ENCODE data around the gene SERPINA1.

The SERPINA1 gene

DNA sequence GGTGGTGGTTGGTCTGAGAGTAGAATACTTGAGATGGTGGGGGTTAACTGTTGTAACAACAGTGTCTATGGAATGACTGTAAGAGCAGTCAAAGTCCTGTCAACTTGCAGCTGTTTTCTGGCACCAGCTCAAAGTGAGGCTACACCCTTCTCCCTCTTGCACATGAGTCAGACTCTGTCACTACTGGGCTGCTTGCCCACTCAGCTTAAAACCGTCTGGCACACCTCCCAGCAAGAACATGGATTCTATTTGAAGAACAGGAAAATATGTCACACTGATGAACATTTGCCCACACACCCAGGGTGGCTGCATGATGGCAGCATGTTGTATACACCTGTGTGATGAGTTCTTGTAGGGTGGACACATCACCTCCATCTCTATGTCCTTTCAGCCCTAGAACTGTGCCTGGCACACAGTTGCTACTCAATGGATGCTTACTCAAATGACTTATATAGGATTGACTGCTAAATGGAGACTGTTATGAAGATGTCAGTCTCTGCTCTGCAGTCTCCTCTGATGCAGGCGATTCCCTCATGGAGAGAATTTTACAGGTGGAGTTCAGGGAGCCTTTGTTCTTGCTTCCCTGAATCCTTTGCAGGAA lies 46.0 kb downstream of the SERPINA1 start:
- TF ChIP-seq CTCF (IDR thresholded peaks at IDR 0.05; ENCODE audit: control insufficient read depth, insufficient read depth, low read depth, low read length, missing control alignments), result no peak
- no peak overlapping the region for H3K4me3 ChIP-seq (ENCODE audit: control insufficient read depth, low read depth, low read length)
- DNase-seq (ENCODE audit: low read depth), result peak; percentile 99

DNA sequence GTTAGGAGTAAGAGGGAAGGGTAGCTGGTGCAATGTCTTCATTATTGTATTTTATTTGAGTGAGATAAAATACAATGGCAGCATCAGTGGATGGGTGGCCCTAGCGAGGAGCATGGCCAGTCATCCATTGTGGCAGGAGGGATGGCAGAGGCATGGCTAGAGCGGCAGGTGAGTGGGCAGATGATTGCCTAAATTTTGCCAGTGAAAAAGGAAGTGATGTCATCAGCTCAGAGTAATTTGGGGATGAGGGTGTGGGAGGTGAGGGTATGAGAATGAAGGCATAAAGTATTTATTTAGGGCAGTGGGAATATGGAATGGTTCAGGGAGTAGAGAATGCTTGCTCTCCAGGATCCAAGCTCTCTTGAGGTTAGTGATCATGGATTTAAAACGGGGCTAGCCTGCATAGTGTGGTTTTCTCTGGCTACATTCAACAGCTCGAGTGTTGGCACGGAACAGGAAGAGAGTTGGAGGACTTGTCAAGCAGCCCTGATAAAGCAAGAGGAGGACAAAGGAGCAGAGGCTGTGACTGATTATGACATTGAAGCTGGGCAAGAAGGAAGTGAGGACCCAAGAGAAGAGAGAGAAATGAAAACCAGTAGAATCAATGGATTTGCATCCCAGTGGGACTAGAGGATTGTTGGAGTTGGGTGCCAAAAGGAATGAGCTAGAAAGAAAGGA lies 46.6 kb downstream of the SERPINA1 start:
- no peak for DNase-seq (ENCODE audit: low read depth)
- H3K4me3 ChIP-seq (ENCODE audit: control insufficient read depth, low read depth, low read length), result no peak overlapping the region
- TF ChIP-seq CTCF (IDR thresholded peaks at IDR 0.05; ENCODE audit: control insufficient read depth, insufficient read depth, low read depth, low read length, missing control alignments), result no peak

DNA sequence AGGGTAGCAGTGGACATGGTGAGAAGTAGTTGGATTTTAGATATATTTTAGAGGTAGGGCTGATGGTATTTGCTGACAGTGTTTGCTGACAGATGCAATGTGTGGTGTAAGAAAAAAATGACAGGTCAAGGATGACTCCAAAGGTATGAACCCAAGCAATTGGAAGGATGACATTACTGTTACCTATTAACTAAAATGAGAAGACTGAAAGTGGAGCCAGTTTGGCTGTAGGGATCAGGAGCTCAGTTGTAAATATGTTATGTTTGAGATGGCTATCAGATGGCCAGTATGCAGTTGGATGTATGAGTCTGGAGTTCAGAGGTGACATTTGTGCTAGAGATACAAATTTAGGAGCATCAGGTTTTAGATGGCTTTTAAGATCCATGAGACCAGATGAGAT lies 47.9 kb downstream of the SERPINA1 start:
- no peak for TF ChIP-seq CTCF (IDR thresholded peaks at IDR 0.05; ENCODE audit: control insufficient read depth, insufficient read depth, low read depth, low read length, missing control alignments)
- DNase-seq (ENCODE audit: low read depth), result no peak
- H3K4me3 ChIP-seq (ENCODE audit: control insufficient read depth, low read depth, low read length), result no peak overlapping the region

- H3K4me3 ChIP-seq (ENCODE audit: control insufficient read depth, low read depth, low read length), result no peak overlapping the region
- no peak for TF ChIP-seq CTCF (IDR thresholded peaks at IDR 0.05; ENCODE audit: control insufficient read depth, insufficient read depth, low read depth, low read length, missing control alignments)
- no peak for DNase-seq (ENCODE audit: low read depth)
These were observed 50.4 kb downstream of the SERPINA1 start for GRCh38 chr14:94338023-94338422.

DNA sequence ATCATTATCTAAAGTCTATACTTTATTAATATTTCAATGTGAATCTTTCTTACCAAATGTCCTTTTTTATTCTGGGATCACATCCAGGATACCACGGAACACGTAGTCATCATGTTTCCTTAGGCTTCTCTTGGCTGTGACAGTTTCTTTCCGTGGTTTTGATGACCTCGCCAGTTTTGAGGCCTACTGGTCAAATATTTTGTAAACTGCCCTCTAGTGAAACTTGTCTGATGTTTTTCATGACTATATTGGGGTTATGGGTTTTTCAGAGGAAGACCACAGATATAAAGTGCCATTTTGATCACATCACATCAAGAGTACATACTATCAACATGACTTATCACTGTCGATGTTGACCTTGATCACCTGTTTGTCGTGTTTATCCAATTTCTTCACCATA lies 51.1 kb downstream of the SERPINA1 start:
- H3K4me3 ChIP-seq (ENCODE audit: control insufficient read depth, low read depth, low read length), result no peak overlapping the region
- no peak for DNase-seq (ENCODE audit: low read depth)
- no peak for TF ChIP-seq CTCF (IDR thresholded peaks at IDR 0.05; ENCODE audit: control insufficient read depth, insufficient read depth, low read depth, low read length, missing control alignments)

DNA sequence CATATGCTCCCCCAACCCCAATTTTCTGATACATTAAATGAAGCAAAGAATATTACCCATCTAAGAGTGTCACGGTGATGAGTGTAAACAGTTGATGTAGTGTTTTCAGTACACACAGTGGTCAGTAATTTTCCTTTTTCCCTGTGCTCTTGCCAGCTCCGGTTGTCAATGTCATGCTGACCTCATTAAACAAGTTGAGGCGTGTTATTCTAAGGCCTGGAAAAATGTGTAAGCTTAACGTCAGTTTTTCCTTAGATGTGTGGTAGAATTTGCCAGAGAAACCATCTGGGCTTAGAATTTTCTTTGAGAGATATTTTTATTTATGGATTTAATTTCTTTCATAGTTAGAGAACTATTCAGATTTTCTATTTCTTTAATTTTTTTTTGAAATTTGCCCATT lies 53.5 kb downstream of the SERPINA1 start:
- no peak overlapping the region for H3K4me3 ChIP-seq (ENCODE audit: control insufficient read depth, low read depth, low read length)
- no peak for DNase-seq (ENCODE audit: low read depth)
- TF ChIP-seq CTCF (IDR thresholded peaks at IDR 0.05; ENCODE audit: control insufficient read depth, insufficient read depth, low read depth, low read length, missing control alignments), result no peak
